HG02623 (cell line): Measurements from ENCODE around the gene LDLRAD3.

Experiments used
- ATAC-seq: cut with Tn5 transposase; IDR thresholded peaks from one replicate; pipeline ENCODE4 v1.9.1; 2021; ENCODE audit warnings: moderate library complexity; ENCODE audit not compliant: unreplicated experiment

The LDLRAD3 gene

DNA sequence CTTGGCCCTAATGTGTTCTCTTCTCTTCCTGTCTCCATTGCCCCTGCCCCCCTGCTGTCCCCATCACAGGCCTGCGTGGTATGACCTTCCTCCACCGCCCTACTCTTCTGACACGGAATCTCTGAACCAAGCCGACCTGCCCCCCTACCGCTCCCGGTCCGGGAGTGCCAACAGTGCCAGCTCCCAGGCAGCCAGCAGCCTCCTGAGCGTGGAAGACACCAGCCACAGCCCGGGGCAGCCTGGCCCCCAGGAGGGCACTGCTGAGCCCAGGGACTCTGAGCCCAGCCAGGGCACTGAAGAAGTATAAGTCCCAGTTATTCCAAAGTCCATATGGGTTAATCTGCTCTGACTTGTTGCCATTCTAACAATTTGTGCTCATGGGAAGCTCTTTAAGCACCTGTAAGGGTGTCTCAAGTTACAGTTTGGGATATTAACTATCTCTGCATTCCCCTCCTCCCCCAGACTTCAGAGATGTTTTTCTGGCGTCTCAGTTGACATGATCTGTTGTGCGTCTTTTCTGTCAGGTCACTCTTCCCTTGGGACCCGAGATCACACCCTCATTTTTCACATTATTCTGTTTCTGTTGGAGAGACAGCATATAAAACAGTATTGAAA, 285.3 kb downstream of the LDLRAD3 start:
- ATAC-seq: no peak

DNA sequence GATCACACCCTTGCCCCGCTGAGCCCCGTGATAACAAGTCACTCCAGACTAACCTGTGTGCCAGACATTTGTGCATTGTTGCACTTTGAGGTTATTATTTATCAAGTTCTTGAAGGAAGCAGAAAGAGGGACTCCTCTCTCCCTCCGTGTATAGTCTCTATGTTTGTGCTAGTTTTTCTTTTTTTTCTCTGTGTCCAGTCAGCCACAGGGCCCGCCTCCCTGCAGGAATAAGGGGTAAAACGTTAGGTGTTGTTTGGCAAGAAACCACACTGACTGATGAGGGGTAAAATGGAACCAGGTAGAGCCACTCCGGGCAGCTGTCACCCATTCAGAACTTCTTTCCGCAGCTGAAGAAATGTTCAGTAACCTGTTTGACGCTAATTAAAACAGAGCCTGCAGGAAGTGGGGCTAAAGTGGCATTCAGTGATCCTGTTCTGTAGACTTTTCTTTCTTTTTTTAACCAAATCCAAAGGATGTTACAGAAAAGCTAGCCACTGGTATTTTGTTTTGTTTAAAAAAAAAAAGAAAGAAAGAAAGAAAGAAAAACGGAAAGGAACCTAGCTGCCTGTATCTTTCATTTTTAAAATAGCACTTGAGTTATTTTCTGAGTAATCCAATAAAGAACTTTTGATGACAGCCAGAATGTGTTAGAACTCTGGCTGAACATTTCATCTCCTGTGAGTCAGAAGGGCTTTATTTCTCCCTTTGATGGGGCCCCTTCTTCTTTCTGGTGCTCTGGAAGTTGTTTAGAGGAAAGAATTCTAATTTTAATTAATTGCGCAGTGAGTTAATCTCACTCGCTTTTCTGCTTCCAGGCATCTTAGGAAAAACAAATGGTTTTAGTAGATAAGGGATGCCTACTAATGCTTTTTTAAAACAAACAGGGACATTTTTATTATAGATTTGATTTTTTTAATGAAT, 287.2 kb downstream of the LDLRAD3 start:
- no peak for ATAC-seq

DNA sequence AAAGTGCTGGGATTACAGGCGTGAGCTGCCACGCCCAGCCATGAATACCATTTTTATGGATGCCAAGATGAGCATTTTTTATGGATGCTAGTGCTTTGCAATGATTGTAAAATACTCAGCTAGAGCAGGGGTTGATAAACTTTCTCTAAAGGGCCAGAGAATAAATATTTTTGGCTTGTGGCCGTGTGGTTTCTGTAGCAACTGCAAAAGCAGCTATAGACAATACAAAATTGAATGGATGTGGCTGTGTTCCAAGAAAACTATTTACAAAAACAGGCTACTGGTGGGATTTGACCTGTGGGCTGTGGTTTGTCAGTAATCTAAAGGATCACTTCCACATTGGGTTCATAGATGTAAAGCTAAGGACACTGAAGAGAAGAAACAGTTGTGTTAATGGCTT, 289.3 kb downstream of the LDLRAD3 start:
- ATAC-seq: no peak

GRCh38 chr11:36234825-36235224, 291.0 kb downstream of the LDLRAD3 start:
- no peak for ATAC-seq

GRCh38 chr11:36235750-36236149, 291.9 kb downstream of the LDLRAD3 start:
- ATAC-seq: no peak

GRCh38 chr11:36237391-36237790, 293.5 kb downstream of the LDLRAD3 start:
- ATAC-seq: no peak

- no peak for ATAC-seq
Observed at GRCh38 chr11:36238036-36238631, 294.3 kb downstream of the LDLRAD3 start.

GRCh38 chr11:36238881-36239280, 295.0 kb downstream of the LDLRAD3 start:
- no peak for ATAC-seq

- no peak for ATAC-seq
Observed at GRCh38 chr11:36239636-36240035, 295.8 kb downstream of the LDLRAD3 start.

DNA sequence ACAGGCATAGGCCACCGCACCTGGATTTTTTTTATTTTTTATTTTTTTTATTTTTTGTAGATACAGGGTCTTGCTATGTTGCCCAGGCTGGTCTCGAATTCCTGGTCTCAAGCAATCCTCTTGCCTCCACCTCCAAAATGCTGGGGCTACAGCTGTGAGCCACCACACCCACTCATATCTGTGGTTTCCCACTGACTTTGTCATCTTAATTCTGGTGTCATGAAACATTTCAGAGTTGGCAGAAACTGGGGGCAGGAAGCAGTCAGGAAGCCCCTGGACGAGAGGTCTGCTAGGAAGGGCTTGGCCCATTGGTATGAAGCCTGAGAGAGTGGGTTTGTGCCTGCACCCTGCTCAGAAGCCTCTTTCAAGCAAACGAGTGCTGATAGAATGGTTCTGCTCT, 296.3 kb downstream of the LDLRAD3 start:
- no peak for ATAC-seq

GRCh38 chr11:36240801-36241200, 296.9 kb downstream of the LDLRAD3 start:
- no peak for ATAC-seq

DNA sequence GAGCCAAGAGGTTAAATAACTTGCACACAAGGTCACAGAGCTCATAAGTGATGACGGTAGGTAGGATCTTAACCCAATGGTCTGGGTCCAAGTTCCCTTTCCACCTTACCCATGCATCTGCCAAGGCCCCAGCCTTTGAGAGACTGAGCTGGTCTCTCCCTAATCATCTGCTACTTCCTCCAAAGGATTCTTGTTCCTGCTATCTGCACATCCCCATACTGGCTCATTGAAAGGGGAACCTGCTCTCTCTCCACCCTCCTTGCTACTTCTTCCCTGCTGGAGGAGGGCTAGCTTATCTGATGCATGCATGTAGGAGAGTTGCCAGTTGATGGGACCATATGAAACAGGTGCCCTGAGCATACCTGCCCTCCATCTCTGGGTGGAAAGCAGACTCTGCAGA, 297.6 kb downstream of the LDLRAD3 start:
- no peak for ATAC-seq

DNA sequence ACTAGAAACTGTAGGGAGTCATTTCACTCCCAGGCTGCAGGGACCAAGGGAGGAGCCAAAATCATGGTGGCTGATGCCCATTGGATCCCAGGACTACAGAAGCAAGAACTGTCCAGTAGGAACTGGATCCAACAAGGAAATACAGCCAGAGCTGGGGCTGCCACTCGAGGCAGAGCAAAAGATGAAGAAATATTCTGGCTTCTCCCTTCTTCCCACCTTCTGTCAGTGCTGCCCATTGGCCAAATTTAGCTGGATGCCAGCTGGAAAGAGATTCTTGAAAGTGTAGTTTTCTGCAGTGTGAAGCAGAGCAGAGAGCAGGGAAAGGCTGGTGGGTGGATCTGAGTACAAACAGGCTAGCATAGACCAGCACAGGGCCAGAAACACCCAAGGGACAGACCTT, 299.8 kb downstream of the LDLRAD3 start:
- ATAC-seq: no peak

DNA sequence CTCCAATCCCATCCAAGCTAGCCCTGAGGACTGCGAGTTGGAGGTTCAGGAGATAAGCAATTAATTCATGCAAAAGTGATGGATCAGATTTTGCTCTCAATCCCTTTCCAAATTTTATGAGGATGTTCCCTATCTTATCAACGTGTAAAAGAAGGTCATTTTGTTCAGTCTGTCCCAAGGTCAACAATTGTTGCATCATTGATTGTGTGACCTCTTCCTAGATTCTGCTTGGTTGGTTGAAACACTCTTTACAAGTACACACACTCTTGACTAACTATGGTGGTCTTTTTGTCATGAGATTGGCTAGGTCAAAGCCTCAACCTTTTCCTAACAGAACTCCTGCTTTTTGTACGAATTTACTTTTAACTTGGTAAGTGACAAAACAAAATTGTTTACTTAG, 303.6 kb downstream of the LDLRAD3 start:
- no peak for ATAC-seq

GRCh38 chr11:36248436-36248835, 304.6 kb downstream of the LDLRAD3 start:
- ATAC-seq: no peak

GRCh38 chr11:36249246-36249645, 305.4 kb downstream of the LDLRAD3 start:
- no peak for ATAC-seq

- no peak for ATAC-seq
Observed at GRCh38 chr11:36251823-36252222, 308.0 kb downstream of the LDLRAD3 start.

DNA sequence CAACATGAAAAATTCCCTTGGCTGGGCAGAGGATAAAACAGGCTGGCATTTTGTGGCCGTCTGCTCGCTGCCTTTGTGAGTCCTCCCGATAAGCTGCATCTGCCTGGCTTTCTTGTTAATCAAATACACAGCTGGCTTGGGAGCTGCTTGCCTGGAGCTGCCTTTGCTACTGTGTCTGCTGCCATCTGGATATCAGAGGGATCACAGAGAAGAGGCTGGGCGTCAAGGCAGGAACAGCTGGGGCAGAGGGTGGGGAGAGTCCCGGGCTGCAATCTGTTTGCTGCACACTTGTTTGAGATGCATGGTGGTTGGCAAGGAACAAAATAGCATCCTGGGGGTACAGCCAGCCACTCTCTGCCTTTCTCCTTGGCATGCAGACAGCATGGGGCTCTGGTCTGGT, 309.4 kb downstream of the LDLRAD3 start:
- no peak for ATAC-seq

- ATAC-seq: no peak
Observed at GRCh38 chr11:36254713-36255112, 310.9 kb downstream of the LDLRAD3 start.

- ATAC-seq: no peak
Observed at GRCh38 chr11:36257351-36257750, 313.5 kb downstream of the LDLRAD3 start.

DNA sequence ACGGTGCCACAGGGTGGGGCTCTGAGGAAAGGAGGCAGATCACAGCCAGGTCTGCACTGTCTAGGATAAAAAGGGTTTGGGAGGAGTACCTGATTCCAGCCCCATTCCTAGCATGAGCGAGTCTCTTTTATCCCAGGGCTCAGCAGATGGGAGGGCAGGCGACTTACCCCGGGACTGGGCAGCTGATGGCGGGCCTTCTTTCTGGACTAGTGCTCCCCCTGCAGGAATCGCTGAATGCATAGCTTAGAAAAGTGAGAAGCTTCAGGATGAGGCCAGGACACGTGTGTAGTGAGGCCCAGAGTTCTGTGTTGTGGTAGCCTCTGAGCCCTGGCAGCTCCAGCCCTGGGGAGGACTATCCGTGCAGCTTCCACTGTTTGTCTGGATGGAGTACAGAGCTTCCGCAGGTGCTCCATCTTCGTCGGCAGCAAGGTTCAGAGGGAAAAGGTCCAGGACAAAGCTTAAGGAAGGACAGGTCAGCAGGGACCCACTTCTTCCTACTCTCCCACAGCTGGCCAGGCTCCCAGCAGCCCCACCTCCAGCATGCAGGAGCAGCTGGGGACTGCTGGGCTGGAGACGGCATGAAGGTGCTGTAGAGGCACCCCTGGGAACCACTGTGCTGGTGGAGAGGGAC, 315.0 kb downstream of the LDLRAD3 start:
- no peak for ATAC-seq

DNA sequence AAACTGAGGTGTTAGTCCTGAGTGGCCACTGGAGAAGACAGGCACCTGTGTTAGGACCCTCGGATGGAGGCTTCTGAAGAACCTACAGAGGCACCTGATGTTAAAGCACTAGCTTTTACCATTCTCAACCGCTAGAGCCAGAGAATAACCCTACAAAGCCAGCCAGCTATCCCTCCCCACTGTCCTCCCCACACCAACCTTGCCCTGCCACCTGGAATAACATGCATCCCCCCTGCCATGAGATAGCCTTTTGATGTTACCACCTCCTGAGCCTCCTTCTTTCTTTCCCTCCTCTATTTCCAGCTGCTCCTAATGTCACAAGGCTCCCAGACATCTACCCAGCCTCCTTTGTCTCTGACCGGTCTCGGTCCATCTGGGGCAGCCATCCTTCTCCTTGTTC, 317.2 kb downstream of the LDLRAD3 start:
- ATAC-seq: no peak
